Heart left ventricle (tissue), 13 donors: ENCODE measurements around the gene SDR39U1.

Experiments
- POLR2A ChIP-seq, 2 donors: fragments of 450-650 bp; IDR thresholded peaks; one replicate each; pipeline ENCODE4 v1.6.1; 2017; ENCODE audit warnings: antibody characterized with exemption in 2 of 2, mild to moderate bottlenecking in 2 of 2, moderate library complexity in 2 of 2
- TF ChIP-seq, protein P1 (sequence below), 12 donors: fragments of 200-600 bp; sonication (generic) in 4 of 12; IDR thresholded peaks; one replicate each; pipeline versions ENCODE4 v1.5.0 to v1.8.0; 2018 to 2022; ENCODE audit warnings: antibody characterized with exemption in 12 of 12, mild to moderate bottlenecking in 5 of 12
- donor health status: ischemic (EF 13 %, LVEDD 7.1; RV severe dilation, severe dysfunction).
- donor health status: DM: no; HTN: yes; CAD: no.
- donor health status: DM: no; HTN: no; CAD: no.
- donor health status: ischemic (EF 25% LVEDD 6.9; RV normal size, moderate dysfunction).
- donor health status: ischemic (EF 25% LVEDD 5.7; RV mildly dilated, moderate dysfunction).
- donor health status: ischemic (EF 35%, LVEDD 5.7; RV mildly dilated, moderate dysfunction).
- donor health status: nonischemic (EF 11% LVEDD 7.7; RV severe dilation, severe dysfunction).
- donor health status: DM: yes; HTN: yes; CAD: no.
- donor health status: PGD.
- donor health status: ischemic (EF 29% LVEDD 5.4; RV normal size, mild dysfunction).
- donor health status: nonischemic (EF 23%, LVEDD 6.1; RV moderate dilation, normal function).

DNA sequence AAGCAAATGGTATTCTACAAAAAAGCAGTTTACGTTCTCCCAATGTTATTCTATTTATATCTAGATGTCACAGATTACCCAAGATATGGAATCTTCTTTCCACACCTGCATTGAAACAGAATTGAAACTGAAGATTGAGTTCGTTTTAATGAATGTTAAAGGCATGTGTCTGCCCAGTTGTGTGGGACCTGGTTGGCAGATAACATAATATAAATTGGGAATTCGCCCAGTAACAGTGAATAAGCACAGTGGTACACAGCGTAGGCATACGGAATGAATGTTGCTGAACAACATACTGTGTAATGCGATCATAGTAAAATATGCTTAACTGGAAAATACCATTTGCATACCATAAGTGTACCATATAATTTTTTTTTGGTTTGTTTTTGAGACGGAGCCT, 8.5 kb downstream of the SDR39U1 start:
- no peak for TF ChIP-seq POLR2A (IDR thresholded peaks at IDR 0.05)
- TF ChIP-seq, protein P1, sequence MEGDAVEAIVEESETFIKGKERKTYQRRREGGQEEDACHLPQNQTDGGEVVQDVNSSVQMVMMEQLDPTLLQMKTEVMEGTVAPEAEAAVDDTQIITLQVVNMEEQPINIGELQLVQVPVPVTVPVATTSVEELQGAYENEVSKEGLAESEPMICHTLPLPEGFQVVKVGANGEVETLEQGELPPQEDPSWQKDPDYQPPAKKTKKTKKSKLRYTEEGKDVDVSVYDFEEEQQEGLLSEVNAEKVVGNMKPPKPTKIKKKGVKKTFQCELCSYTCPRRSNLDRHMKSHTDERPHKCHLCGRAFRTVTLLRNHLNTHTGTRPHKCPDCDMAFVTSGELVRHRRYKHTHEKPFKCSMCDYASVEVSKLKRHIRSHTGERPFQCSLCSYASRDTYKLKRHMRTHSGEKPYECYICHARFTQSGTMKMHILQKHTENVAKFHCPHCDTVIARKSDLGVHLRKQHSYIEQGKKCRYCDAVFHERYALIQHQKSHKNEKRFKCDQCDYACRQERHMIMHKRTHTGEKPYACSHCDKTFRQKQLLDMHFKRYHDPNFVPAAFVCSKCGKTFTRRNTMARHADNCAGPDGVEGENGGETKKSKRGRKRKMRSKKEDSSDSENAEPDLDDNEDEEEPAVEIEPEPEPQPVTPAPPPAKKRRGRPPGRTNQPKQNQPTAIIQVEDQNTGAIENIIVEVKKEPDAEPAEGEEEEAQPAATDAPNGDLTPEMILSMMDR (IDR thresholded peaks at IDR 0.05) = no peak
